GM23338 (cell line): ENCODE data around the gene COL5A2. TPM values are rescaled to one million over a fixed set of nuclear protein-coding genes. Genes with fewer than 3 reads are reported as not detected.

Source experiments
- ATAC-seq: fragments of 200-7000 bp; cut with Tn5 transposase; 3 replicates; pipeline ENCODE4 v1.9.1; 2020
- DNase-seq: peaks from one replicate; pipeline ENCODE4 v3.0.0-alpha.2; 2015; ENCODE audit warnings: low spot score
- H2AFZ ChIP-seq: fragments of 200-600 bp; sonication (generic); 2 replicates; pipeline ENCODE4 v1.8.0; 2016; ENCODE audit warnings: antibody characterized with exemption, mild to moderate bottlenecking, moderate library complexity
- H3F3A ChIP-seq: fragments of 200-600 bp; sonication (generic); replicated peaks from 2 replicates; pipeline ENCODE4 v1.8.0; 2017; ENCODE audit warnings: antibody characterized with exemption, mixed run types, low read depth
- H3K27ac ChIP-seq: fragments of 200-600 bp; sonication (generic); 2 replicates; pipeline ENCODE4 v1.6.1; 2016; ENCODE audit warnings: low read depth
- H3K27me3 ChIP-seq: fragments of 200-600 bp; sonication (generic); 2 replicates; pipeline ENCODE4 v1.8.0; 2016; ENCODE audit warnings: mild to moderate bottlenecking, mixed run types, moderate library complexity; ENCODE audit not compliant: insufficient read depth
- H3K36me3 ChIP-seq: fragments of 200-600 bp; sonication (generic); 2 replicates; pipeline ENCODE4 v1.8.0; 2016; ENCODE audit warnings: mild to moderate bottlenecking; ENCODE audit not compliant: insufficient read depth
- H3K4me1 ChIP-seq: fragments of 200-600 bp; sonication (generic); 2 replicates; pipeline ENCODE4 v1.8.0; 2016; ENCODE audit warnings: mild to moderate bottlenecking, moderate library complexity; ENCODE audit not compliant: insufficient read depth
- H3K4me2 ChIP-seq: fragments of 200-600 bp; sonication (generic); 2 replicates; pipeline ENCODE4 v1.7.1; 2017; ENCODE audit warnings: mixed run types
- H3K4me3 ChIP-seq: fragments of 200-600 bp; sonication (generic); 2 replicates; pipeline ENCODE4 v1.6.1; 2016; ENCODE audit warnings: mixed run types
- H3K79me2 ChIP-seq: fragments of 200-600 bp; sonication (generic); replicated peaks from 2 replicates; pipeline ENCODE4 v1.8.0; 2017; ENCODE audit warnings: mild to moderate bottlenecking; ENCODE audit not compliant: insufficient read depth
- H3K9me2 ChIP-seq: fragments of 200-600 bp; sonication (generic); 2 replicates; pipeline ENCODE4 v1.8.0; 2017; ENCODE audit not compliant: insufficient read depth
- H4K20me1 ChIP-seq: fragments of 200-600 bp; sonication (generic); replicated peaks from 2 replicates; pipeline ENCODE4 v1.8.0; 2017; ENCODE audit warnings: mild to moderate bottlenecking; ENCODE audit not compliant: insufficient read depth
- H3K27ac Mint-ChIP-seq: 2 replicates; pipeline ENCODE4 v1.8.0; 2020; ENCODE audit warnings: inconsistent platforms, mild to moderate bottlenecking, moderate library complexity, mixed read lengths
- H3K27me3 Mint-ChIP-seq: 3 replicates; pipeline ENCODE4 v1.8.0; 2022; ENCODE audit warnings: low read depth, mild to moderate bottlenecking, moderate library complexity, mixed read lengths, inconsistent platforms; ENCODE audit not compliant: insufficient read depth, poor library complexity
- H3K36me3 Mint-ChIP-seq: 3 replicates; pipeline ENCODE4 v1.8.0; 2021; ENCODE audit warnings: low read depth, mild to moderate bottlenecking, inconsistent platforms, moderate library complexity, mixed read lengths
- H3K4me1 Mint-ChIP-seq: 3 replicates; pipeline ENCODE4 v1.8.0; 2020; ENCODE audit warnings: mild to moderate bottlenecking, inconsistent platforms, mixed read lengths
- H3K4me3 Mint-ChIP-seq: 3 replicates; pipeline ENCODE4 v1.8.0; 2021; ENCODE audit warnings: moderate library complexity, mild to moderate bottlenecking, inconsistent platforms, mixed read lengths
- H3K9me3 Mint-ChIP-seq: 3 replicates; pipeline ENCODE4 v1.8.0; 2020; ENCODE audit warnings: moderate library complexity, mild to moderate bottlenecking, inconsistent platforms, mixed read lengths
- CREB1 ChIP-seq: fragments of 250-450 bp; sonication (Bioruptor Pico); IDR thresholded peaks from 2 replicates; pipeline ENCODE4 v1.5.0; 2020; ENCODE audit warnings: low read depth, mild to moderate bottlenecking, moderate library complexity
- EZH2 ChIP-seq: fragments of 200-600 bp; sonication (generic); IDR thresholded peaks from one replicate; pipeline ENCODE4 v1.8.0; 2017; ENCODE audit warnings: antibody characterized with exemption, mild to moderate bottlenecking, low read depth; ENCODE audit not compliant: unreplicated experiment
- EZH2phosphoT487 ChIP-seq: fragments of 200-600 bp; sonication (generic); IDR thresholded peaks from one replicate; pipeline ENCODE4 v1.8.1; 2018; ENCODE audit warnings: antibody characterized with exemption; ENCODE audit not compliant: unreplicated experiment
- JUNB ChIP-seq: IDR thresholded peaks from one replicate; pipeline ENCODE4 v1.6.1; 2016; ENCODE audit warnings: antibody characterized with exemption; ENCODE audit not compliant: unreplicated experiment
- NANOG ChIP-seq: IDR thresholded peaks from 2 replicates; pipeline ENCODE4 v1.6.1; 2016; ENCODE audit warnings: antibody characterized with exemption, borderline replicate concordance
- POLR2AphosphoS5 ChIP-seq: IDR thresholded peaks from 2 replicates; pipeline ENCODE4 v1.6.1; 2016; ENCODE audit warnings: antibody characterized with exemption, low read depth
- REST ChIP-seq: IDR thresholded peaks from one replicate; pipeline ENCODE4 v1.6.1; 2018; ENCODE audit warnings: antibody characterized with exemption; ENCODE audit not compliant: unreplicated experiment
- STAT1 ChIP-seq: IDR thresholded peaks from one replicate; pipeline ENCODE4 v1.6.1; 2016; ENCODE audit warnings: antibody characterized with exemption; ENCODE audit not compliant: unreplicated experiment
- ZNF114 ChIP-seq: fragments of 250-450 bp; sonication (Bioruptor Pico); IDR thresholded peaks from 2 replicates; pipeline ENCODE4 v1.5.0; 2020; ENCODE audit warnings: mild to moderate bottlenecking, moderate library complexity
- ZNF331 ChIP-seq: fragments of 250-450 bp; sonication (Bioruptor Pico); IDR thresholded peaks from 2 replicates; pipeline ENCODE4 v1.5.0; 2020; ENCODE audit warnings: low read depth, mild to moderate bottlenecking, moderate library complexity
- ZNF462 ChIP-seq: fragments of 250-450 bp; sonication (Bioruptor Pico); IDR thresholded peaks from 2 replicates; pipeline ENCODE4 v1.5.0; 2020; ENCODE audit warnings: mild to moderate bottlenecking, moderate library complexity
- polyA plus RNA-seq: library from polyadenylated mRNA; unstranded; fragments of >200 nt; fragmentation: Nextera tagmentation; extraction: Ambion mirVana; gene quantifications from 2 replicates; pipeline ENCODE4 v1.2.1, GENCODE V29; 2016
- total RNA-seq: library from RNA; depleted of rRNA; stranded (reverse); fragments of >200 nt; shearing (Covaris generic); gene quantifications from 2 replicates; pipeline ENCODE4 v1.2.3, GENCODE V29; 2014
- TF ChIP-seq, protein P1 (sequence below), 2 experiments: fragments of 200-600 bp in 1 of 2; sonication (generic) in 1 of 2; conservative IDR thresholded peaks; 2 replicates each; pipeline versions ENCODE4 v1.5.1 to v1.6.1; 2016 to 2017; ENCODE audit warnings: antibody characterized with exemption in 2 of 2, low read depth in 2 of 2, mild to moderate bottlenecking in 2 of 2, moderate library complexity in 1 of 2
- TF ChIP-seq, protein P2 (sequence below): IDR thresholded peaks from 2 replicates; pipeline ENCODE4 v1.6.1; 2016; ENCODE audit warnings: antibody characterized with exemption

COL5A2 gene
- total and polyA plus RNA-seq, 2 experiments from 2014 or later = 6.7 to 19.7 TPM

DNA sequence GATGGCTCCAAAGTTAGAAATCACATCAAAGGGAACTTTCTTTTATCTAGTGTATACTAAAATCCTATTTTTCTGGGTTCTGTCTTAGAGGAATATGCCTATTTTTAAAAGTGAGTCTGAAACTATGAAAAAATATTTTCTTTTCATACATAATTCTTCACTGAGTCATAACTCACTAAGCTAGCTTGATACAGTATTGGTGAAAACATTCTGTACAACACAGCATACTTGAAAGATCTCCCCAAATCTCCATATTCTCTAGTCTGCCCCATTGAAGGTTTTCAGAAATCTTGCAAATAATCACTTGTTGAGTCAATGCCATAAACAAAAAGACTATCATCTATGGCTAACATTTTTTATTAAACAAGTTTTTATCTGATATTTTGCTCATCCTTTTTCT is 160.9 kb downstream of the COL5A2 start:
- no peaks in the 10 kb centered on the region for H3K27me3 ChIP-seq
- no peak overlapping the region for H3K27ac Mint-ChIP-seq
- no peaks in the 10 kb centered on the region for H3K9me2 ChIP-seq
- H3K27me3 Mint-ChIP-seq = no peaks in the 10 kb centered on the region
- peaks cover 5% of the 10 kb centered on the region; the same call in 1 of the 2 replicates for H3K4me1 ChIP-seq
- no peaks in the 10 kb centered on the region for H4K20me1 ChIP-seq
- no peaks in the 10 kb centered on the region for H3K9me3 Mint-ChIP-seq
- H3K27ac ChIP-seq = no peak overlapping the region
- no peak overlapping the region for H3K4me2 ChIP-seq
- no peak overlapping the region for H3K4me3 ChIP-seq
- TF ChIP-seq ZNF331 (CRISPR knock-in tag) (no peak), CREB1 (CRISPR knock-in tag) (no peak), STAT1 (no peak), EZH2 (no peak), POLR2AphosphoS5 (no peak), ZNF462 (no peak), ZNF114 (CRISPR knock-in tag) (no peak), JUNB (no peak), NANOG (no peak), REST (no peak), EZH2phosphoT487 (no peak)
- TF ChIP-seq, protein P1, sequence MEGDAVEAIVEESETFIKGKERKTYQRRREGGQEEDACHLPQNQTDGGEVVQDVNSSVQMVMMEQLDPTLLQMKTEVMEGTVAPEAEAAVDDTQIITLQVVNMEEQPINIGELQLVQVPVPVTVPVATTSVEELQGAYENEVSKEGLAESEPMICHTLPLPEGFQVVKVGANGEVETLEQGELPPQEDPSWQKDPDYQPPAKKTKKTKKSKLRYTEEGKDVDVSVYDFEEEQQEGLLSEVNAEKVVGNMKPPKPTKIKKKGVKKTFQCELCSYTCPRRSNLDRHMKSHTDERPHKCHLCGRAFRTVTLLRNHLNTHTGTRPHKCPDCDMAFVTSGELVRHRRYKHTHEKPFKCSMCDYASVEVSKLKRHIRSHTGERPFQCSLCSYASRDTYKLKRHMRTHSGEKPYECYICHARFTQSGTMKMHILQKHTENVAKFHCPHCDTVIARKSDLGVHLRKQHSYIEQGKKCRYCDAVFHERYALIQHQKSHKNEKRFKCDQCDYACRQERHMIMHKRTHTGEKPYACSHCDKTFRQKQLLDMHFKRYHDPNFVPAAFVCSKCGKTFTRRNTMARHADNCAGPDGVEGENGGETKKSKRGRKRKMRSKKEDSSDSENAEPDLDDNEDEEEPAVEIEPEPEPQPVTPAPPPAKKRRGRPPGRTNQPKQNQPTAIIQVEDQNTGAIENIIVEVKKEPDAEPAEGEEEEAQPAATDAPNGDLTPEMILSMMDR (conservative IDR thresholded peaks at IDR 0.05; ENCODE audit: low read depth in 2 of 2) = no peak
- TF ChIP-seq, protein P2, sequence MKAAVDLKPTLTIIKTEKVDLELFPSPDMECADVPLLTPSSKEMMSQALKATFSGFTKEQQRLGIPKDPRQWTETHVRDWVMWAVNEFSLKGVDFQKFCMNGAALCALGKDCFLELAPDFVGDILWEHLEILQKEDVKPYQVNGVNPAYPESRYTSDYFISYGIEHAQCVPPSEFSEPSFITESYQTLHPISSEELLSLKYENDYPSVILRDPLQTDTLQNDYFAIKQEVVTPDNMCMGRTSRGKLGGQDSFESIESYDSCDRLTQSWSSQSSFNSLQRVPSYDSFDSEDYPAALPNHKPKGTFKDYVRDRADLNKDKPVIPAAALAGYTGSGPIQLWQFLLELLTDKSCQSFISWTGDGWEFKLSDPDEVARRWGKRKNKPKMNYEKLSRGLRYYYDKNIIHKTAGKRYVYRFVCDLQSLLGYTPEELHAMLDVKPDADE = no peak
- H3K36me3 ChIP-seq = no peaks in the 10 kb centered on the region
- DNase-seq (no peak), ATAC-seq (no peak)
- no peak overlapping the region for H3K4me3 Mint-ChIP-seq
- H2AFZ ChIP-seq = no peak overlapping the region
- no peaks in the 10 kb centered on the region for H3F3A ChIP-seq
- peaks cover 9% of the 10 kb centered on the region; the same call in 2 of the 3 replicates for H3K4me1 Mint-ChIP-seq
- H3K36me3 Mint-ChIP-seq = no peaks in the 10 kb centered on the region; the same call in 2 of the 3 replicates
- no peaks in the 10 kb centered on the region for H3K79me2 ChIP-seq
